ENCODE results near the gene LIN52. TPM values are rescaled to one million over a fixed set of nuclear protein-coding genes. Genes with fewer than 3 reads are reported as not detected.

LIN52 gene
- total RNA-seq, result 18.3 TPM

GRCh38 chr14:74084277-74085046 lies at the start of gene LIN52, which contains the start of gene ALDH6A1:
LIN52 (plus strand) TSS chr14:74084956; CDS start chr14:74084975, 19 bp downstream.
ALDH6A1 (minus strand) TSS chr14:74084453; CDS start chr14:74084394, 59 bp downstream.
- FAIRE-seq (peak; percentile 97), DNase-seq (ENCODE audit: low spot score in 2 of 2) (peak; percentile 94 to 97)

DNA sequence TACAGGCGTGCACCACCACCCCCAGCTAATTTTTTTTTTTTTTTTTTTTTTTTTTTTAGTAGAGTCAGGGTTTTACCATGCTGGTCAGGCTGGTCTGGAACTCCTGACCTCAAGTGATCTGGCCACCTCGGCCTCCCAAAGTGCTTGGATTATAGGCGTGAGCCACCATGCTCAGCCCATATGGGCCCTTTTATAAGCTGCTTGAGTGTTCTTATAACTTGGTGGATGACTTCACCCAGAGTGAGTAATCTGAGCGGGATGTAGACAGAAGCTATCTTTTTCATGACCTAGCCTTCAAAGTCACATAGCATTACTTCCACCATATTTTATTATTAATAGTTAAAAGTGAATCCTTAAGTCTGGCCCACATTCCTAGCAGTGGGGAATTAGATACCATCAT lies 49.2 kb upstream of the LIN52 start:
- DNase-seq (ENCODE audit: low spot score in 2 of 2) (no peak), FAIRE-seq (no peak)

DNA sequence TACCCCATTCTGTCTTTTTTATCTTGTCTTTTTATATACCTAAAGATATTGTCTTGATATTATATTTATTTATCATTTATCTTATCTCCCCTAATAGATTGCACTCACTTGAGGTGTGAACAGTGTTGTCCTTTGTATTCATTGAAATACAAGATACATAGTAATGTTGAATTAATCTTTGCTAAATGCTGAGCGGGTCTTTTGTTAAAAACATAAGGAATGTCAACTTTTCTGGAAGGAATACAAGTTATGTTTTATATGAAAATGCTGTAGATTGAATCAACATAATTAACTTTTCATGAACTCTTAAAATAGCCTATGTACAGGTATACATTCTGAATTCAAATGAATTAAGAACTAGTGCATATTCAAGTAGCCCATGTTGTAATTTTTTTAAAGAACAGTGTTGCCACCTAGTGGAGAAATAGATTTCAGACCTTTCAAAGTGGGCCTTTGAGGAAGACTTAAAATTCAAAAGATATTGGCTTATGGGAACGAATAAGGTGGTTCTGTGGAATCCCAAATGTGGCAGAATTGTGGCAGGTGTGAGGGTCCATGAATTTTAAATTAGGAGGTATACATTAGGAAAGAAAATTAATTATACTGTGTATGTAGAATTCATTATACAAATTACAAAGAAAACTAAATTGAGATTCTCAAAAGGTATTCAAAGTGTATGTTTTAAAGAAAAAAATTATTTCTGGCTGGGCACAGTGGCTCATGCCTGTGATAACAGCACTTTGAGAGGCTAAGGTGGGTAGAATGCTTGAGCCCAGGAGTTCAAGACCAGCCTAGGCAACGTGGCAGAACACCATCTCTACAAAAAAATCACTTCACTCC lies 46.5 kb upstream of the LIN52 start:
- FAIRE-seq (peak; percentile 64), DNase-seq (ENCODE audit: low spot score in 2 of 2) (peak in 1 of 2 donors; percentile 37)

DNA sequence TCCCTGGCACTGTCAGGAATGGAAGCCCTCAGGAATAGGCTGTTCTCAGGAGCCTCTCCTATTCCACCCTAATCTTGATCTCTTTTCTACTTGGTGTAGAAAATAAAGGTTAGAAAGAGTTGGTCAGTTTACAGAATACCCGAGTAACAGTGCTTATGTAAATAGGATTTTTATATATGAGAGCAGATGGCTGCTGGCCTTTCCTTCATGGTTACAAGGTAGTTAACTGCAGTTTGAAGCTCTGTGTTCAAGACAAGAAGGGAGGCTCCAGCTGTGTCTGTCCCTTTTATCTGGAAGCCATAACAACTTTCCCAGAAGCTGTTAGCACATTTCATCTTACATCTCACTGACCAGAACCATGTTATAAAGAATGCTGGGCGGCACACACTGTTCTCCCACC lies 42.5 kb upstream of the LIN52 start:
- FAIRE-seq (no peak), DNase-seq (ENCODE audit: low spot score in 2 of 2) (no peak)

DNA sequence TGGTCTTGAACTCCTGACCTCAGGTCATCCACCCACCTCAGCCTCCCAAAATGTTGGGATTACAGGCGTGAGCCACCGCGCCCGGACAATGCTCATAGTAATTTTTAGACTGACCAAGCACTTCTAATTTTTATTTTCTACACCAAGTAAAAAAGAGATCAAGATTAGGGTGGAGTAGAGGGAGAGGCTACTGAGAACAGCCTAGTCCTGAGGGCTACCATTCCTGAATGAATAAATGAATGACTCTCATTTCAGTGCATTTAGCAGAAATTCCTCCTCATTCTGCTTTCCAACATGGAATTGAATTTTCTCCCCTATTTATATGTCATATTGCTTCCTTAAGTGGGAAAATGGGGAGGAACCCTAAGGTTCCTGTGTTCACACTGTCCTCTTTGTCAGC lies 39.2 kb upstream of the LIN52 start:
- DNase-seq (ENCODE audit: low spot score in 2 of 2) (no peak), FAIRE-seq (no peak)

DNA sequence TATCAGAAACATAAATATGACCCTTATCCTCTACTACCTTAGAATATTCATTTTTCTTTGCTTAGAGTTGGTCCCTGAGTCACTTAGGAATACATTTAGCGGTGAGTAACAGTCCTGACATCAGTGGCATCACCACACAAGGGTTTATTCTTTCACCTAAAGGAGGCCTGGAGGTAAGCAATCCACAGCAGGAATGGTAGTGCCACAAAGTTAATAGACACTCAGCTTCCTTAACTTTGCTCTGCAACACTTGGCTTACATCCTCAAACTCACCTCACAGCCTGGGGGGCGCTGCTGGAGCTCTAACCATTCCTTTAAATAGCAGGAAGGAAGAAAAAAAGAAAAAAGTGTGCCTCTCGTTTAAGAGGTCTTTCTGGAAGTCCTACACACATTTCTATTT lies 36.5 kb upstream of the LIN52 start:
- FAIRE-seq (no peak), DNase-seq (ENCODE audit: low spot score in 2 of 2) (no peak)

DNA sequence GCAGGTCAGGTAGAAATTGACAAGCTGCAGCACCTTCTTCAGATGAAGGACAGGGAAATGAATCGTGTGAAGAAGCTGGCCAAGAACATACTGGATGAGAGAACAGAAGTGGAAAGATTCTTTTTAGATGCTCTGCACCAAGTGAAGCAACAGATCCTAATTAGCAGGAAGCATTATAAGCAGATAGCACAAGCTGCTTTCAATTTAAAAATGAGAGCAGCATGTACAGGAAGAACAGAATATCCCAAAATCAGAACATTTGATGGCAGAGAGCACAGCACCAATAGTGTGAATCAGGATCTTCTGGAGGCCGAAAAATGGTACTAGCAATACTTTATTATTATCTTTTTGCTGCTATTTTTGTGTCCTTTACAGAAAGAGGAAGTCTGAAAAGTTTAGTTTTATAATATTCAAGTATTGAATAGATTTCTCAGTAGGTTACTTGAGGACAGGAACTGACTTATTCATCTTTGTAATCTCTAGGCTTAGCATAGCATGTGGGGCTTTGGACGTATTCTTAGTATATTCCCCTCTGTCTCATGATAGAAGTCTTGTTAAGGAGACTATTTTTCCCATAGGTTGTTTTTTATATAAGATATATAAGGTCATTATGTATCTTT lies 34.8 kb upstream of the LIN52 start:
- FAIRE-seq, result no peak

GRCh38 chr14:74062809-74063150 lies 22.0 kb upstream of the LIN52 start:
- FAIRE-seq, result no peak
- no peak for DNase-seq (ENCODE audit: low spot score in 2 of 2)

More for the DNA sequence above, 34.8 kb upstream of the LIN52 start:
- DNase-seq (ENCODE audit: low spot score in 2 of 2), result no peak

- DNase-seq (ENCODE audit: low spot score in 2 of 2), result no peak
- FAIRE-seq, result no peak
These were observed 20.3 kb upstream of the LIN52 start for GRCh38 chr14:74064426-74064825.

DNA sequence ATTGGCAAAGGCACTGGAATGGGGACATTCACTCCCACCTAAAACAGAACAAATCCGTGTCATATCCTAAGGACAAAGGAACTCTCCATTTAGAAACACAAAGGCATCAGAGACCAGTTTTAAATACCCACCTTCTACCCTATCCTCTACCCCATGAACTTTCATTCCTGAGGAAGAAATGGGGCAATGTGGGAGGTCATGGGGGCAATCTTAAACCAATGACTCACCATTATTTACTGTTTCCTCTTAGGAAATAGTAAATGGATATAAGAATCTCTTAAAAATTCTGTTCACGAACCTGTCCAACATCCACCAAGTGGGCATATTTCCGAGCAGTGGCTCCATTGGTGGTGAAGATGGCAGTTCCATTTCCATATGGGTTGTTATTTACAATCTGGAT lies 19.9 kb upstream of the LIN52 start:
- DNase-seq (ENCODE audit: low spot score in 2 of 2), result no peak
- FAIRE-seq, result no peak

DNA sequence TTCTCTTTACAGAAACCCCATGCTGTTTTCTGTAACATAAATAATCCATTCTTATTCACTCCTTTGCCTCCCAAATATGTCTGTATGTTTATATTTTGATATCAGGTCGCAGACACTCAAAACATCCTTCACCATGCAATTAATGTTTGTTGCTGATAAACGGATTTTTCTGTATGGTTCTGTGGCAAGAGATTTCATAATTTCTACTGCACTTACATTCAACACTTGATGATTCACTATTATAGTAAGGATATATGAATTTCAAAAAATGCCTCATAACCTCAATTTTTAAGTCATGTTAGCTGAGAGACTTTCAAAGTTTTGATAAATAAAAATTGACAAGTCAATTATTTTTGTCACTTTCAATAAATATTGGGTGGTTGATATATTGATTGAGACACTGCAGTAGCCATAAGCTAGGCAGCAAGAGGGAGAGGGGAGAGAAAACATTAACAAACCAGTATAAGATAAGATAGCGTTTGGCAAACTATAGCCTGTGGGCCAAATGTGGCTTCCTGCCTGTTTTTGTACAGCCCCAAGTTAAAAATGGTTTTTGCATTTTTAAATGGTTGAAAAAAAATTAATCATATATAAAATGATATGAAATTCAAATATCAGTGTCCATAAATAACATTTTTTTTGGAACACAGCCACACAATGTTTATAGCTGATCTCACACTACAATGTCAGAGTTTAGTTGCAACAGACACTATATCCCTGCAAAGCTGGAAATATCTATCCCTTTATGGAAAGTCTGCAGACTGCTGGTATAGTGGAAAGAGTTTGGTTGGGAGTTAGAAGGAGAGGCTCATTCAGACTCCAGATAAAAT lies 18.8 kb upstream of the LIN52 start:
- FAIRE-seq (no peak), DNase-seq (ENCODE audit: low spot score in 2 of 2) (no peak)

- FAIRE-seq (no peak), DNase-seq (ENCODE audit: low spot score in 2 of 2) (no peak)
These were observed 7.4 kb upstream of the LIN52 start for GRCh38 chr14:74077401-74077800.

DNA sequence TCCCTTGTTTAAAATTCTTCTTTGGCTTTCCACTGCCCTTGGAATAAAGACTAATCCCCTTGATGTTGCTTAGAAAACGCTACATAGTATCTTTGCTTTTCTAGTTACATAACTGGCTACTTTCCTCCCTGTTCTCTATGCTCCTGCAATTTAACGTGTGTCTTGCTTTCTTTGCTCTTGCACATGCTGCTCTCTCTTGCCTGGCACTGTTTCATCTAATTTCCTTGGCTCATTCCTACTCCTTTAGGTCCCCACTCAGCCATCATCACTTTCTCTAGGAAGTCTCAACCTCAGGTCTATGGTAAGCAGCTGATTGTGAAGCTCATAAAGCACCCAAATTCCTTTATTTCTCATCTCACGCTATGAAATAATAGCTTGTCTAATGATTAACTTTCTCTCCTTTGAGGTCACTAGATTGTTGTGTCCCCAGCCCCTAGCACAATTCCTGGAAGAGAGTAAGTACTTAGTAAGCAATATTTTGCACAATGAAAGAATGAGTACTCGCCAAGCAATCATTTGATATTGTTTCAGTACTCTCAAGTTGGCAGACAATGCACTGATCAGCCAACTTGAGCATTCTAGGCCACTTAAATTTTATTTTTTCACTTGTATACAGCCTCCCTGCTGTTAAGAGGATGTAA lies 3.8 kb upstream of the LIN52 start:
- FAIRE-seq (no peak), DNase-seq (ENCODE audit: low spot score in 2 of 2) (no peak)

DNA sequence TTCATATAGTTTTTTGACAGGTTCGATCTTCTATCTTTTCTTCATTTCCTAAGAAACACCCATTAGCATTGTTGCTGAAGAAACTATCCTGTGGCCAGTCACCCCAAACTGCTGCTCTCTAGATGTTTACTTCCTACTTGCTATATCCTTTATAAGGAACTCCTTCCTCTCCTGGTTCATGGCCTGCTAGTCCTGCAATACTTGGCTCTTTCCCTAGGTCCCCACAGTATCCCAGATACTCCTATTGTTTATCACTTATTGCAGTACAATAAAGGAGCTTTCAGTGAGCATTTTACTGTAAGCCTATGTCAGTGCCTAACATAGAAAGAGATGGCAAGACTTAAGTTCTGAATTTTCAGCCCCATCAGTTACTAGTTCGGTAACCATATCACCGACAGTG lies 3.3 kb upstream of the LIN52 start:
- DNase-seq (ENCODE audit: low spot score in 2 of 2), result no peak
- no peak for FAIRE-seq

DNA sequence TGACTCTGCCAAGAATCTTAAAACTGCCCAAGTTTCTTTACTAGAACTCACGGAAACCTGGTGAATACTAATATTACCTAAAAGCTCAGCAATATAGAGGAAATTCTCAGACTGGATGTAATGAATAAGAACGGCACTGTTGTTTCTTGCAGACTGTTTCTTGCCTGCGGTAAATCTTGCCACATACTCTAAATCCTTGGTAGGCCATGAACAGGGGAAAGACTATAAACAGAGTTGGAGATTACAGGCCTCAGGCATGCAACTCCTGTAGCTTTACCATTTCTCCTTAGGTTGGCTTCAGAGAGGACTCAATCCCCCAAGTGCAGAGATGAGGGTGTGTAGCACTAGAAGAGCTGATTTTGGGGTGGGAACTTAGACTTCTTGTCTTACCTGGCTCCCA lies 1.6 kb upstream of the LIN52 start:
- DNase-seq (ENCODE audit: low spot score in 2 of 2), result no peak
- no peak for FAIRE-seq

GRCh38 chr14:74083784-74084276 lies 926 bp upstream of the LIN52 start:
- FAIRE-seq, result no peak
- peak in 1 of 2 donors; percentile 32 for DNase-seq (ENCODE audit: low spot score in 2 of 2)

DNA sequence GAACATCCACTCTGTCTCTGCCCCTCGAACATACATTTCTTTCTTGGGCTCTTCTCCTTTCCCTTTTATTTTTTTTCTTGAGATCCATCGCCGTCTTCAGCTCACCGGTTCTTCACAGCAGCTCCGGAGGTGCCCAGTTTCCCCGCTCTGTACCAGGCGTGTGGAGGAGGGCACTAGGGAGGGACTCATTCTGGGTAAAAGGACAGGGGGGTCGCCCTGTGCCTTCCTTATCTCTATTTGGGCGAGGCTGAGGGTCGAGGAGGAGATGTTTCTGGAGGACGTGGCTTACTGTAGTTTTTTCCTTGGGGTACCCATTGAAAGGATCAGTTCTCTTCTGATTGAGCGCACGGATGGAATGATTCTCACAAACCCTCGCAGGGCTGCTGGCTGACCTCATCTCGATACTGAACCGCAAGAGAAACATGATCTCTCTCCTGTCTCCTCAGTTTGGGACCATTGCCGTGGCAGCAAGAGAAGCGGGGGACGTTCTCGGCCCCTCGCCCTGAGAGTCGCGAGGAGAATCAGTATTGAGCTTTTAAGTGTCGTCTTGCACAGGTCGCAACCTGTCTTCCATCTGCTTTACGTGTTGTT lies 386 bp downstream of the LIN52 start:
- FAIRE-seq (no peak), DNase-seq (ENCODE audit: low spot score in 2 of 2) (peak in 1 of 2 donors; percentile 13)

DNA sequence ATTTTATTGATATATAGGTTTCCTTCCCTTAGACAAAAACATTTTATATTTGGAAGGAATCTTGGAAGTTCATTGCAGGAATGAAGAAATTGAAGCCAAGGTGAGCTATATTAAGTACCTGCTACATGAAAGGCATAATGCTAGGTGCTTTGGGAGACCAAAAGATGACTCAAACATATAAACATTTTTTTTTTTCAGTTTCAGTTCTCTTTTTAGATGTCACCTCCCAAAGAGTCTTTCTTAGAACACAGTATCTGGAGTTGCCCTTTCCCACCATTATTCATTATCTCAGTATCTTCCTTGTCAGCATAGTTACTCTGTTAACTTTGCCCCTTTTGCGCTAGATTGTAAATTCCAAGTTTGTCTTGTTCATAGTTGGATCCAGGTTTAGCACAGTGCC lies 1.1 kb downstream of the LIN52 start:
- no peak for DNase-seq (ENCODE audit: low spot score in 2 of 2)
- FAIRE-seq, result no peak

DNA sequence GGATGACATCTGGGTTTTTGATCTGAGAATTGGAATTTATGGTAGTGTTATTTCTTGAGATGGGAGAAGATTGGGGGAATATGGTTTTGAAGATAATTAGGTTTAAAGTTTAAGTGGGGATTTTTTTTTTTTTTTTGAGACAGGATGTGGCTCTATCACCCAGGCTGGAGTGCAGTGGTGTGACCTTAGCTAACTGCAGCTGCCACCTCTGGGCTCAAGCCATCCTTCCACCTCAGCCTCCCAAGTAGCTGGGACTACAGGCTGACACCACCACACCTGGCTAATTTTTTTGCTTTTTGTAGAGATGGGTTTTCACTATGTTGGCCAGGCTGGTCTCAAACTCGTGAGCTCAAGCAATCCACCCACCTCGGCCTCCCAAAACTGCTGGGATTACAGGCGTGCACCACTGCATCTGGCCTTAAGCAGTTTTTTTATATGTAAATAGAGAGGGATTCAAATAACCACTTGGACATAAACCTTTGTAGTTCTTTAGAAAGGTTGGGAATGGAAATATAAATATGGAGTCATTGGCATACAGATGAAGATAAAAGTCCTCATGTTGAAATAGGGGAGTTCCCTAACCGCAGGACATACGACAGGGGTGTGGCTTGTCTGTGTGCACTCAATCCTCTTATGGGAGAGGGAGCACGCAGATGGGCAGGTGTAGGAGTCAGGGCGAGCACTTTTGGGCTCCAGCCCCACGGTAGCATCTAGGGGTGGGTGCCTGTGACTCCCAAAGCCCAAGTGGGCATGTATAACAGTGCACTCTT lies 4.7 kb downstream of the LIN52 start:
- FAIRE-seq (no peak), DNase-seq (ENCODE audit: low spot score in 2 of 2) (no peak)
